ENCODE data around the gene LARGE1. TPM values are rescaled to one million over a fixed set of nuclear protein-coding genes. Genes with fewer than 3 reads are reported as not detected.

The LARGE1 gene
- total and polyA plus RNA-seq, 2 of the 13 experiments (the other 11 are each of a cell fraction or from before 2014, with no cell fraction given) = 8.4 to 11.0 TPM

DNA sequence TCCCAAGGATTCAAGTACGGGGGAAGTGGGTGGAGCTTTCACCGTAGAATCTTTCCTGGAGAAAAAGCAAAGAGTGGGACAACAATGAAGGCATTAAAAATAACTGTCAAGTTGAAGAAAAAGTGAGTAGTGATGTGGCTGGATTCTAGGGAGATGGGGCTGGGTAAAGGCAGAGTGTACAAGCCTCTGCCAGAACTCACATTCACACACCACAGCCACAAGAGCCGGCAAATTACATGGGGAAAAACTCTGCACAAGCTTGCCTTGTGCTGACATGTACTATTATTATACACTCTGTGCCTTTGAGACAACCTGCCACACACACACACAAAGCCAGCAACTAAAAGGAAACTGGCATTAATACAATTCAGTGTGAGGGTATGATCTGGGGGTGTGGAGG is 182.6 kb downstream of the LARGE1 start (continued):
- TF ChIP-seq SP140L (CRISPR knock-in tag; IDR thresholded peaks at IDR 0.05; ENCODE audit: borderline replicate concordance) (no peak), GPBP1L1 (CRISPR knock-in tag; IDR thresholded peaks at IDR 0.05) (no peak), IRF2 (CRISPR knock-in tag; IDR thresholded peaks at IDR 0.05) (no peak), ARNT (IDR thresholded peaks at IDR 0.05) (no peak), KDM2A (CRISPR knock-in tag; IDR thresholded peaks at IDR 0.05; ENCODE audit: borderline replicate concordance, low read depth) (no peak)
- TF ChIP-seq, protein P1, sequence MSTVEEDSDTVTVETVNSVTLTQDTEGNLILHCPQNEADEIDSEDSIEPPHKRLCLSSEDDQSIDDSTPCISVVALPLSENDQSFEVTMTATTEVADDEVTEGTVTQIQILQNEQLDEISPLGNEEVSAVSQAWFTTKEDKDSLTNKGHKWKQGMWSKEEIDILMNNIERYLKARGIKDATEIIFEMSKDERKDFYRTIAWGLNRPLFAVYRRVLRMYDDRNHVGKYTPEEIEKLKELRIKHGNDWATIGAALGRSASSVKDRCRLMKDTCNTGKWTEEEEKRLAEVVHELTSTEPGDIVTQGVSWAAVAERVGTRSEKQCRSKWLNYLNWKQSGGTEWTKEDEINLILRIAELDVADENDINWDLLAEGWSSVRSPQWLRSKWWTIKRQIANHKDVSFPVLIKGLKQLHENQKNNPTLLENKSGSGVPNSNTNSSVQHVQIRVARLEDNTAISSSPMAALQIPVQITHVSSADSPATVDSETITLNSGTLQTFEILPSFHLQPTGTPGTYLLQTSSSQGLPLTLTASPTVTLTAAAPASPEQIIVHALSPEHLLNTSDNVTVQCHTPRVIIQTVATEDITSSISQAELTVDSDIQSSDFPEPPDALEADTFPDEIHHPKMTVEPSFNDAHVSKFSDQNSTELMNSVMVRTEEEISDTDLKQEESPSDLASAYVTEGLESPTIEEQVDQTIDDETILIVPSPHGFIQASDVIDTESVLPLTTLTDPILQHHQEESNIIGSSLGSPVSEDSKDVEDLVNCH (CRISPR knock-in tag; IDR thresholded peaks at IDR 0.05) = no peak

DNA sequence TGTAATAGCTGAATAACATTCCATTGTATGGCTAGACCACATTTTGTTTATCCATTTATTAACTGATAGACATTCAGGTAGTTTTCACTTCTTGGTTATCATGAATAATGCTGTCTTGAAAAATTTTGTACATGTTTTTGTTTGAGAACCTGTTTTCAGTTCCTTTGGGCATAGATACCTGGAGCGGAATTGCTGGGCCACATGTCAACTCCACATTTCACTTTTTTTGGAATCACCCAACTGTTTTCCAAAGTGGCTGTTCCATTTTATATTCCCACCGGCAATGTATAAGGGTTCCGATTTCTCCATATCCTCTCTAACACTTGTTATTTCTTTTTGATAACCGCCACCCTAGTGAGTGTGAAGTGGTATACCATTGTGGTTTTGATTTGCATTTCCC is 184.3 kb downstream of the LARGE1 start:
- Histone ChIP-seq H3K9ac (ENCODE audit: insufficient read depth, low read depth, low read length) (no peak overlapping the region), H3K27ac (ENCODE audit: extremely low read length, insufficient read depth, low read length) (no peak overlapping the region), H3K4me2 (ENCODE audit: low read depth, low read length) (no peak overlapping the region), H3K79me2 (ENCODE audit: insufficient read depth, low read length) (no peaks in the 10 kb centered on the region), H4K20me1 (ENCODE audit: insufficient read depth, low read length) (no peaks in the 10 kb centered on the region), H3K27me3 (ENCODE audit: control insufficient read depth in 1 of 2, insufficient read depth in 2 of 2, low read length in 2 of 2) (no peaks in the 10 kb centered on the region), H3K4me3 (replicated peaks in 1 of 3; ENCODE audit: insufficient read depth in 1 of 3, low read depth in 2 of 3, low read length in 3 of 3) (no peak overlapping the region), H2AFZ (ENCODE audit: low read length) (no peak overlapping the region), H3K36me3 (replicated peaks in 1 of 2; ENCODE audit: control insufficient read depth in 1 of 2, insufficient read depth in 2 of 2, low read length in 2 of 2) (no peaks in the 10 kb centered on the region), H3K9me3 (ENCODE audit: low read length) (no peaks in the 10 kb centered on the region), H3K4me1 (ENCODE audit: insufficient read depth, low read length) (no peaks in the 10 kb centered on the region)
- DNase-seq (ENCODE audit: low spot score) (no peak), ATAC-seq (no peak), FAIRE-seq (no peak)
- ChIA-PET POLR2A (no interaction called here), CTCF (ENCODE audit: low intra/inter-chr PET ratio, low total read pairs) (no interaction called here)
- in situ Hi-C loops (cut with HindIII; ENCODE audit: extremely low pct_ligation_motif_present, low pct_unique_long_range_greater_than_20kb) (no loop called here), intact Hi-C loops (cut with micrococcal nuclease; ENCODE audit: unreplicated experiment) (no loop called here)
- no TSS peak for BruUV-seq (replicated peaks)
- 98% methylated on average over 4 of the region's 4 CpGs for WGBS (ENCODE audit: low lambda C conversion rate)
- TF ChIP-seq ZNF224 (CRISPR knock-in tag; IDR thresholded peaks at IDR 0.05) = no peak
- no peak for TF ChIP-seq NPAS2 (CRISPR knock-in tag; IDR thresholded peaks at IDR 0.05; ENCODE audit: borderline replicate concordance)
- TF ChIP-seq ZNF510 (CRISPR knock-in tag; IDR thresholded peaks at IDR 0.05; ENCODE audit: low read depth) = no peak
- TF ChIP-seq ZHX2 (IDR thresholded peaks at IDR 0.05; ENCODE audit: low read depth) = no peak
- TF ChIP-seq ZHX2 (CRISPR knock-in tag; IDR thresholded peaks at IDR 0.05; ENCODE audit: borderline replicate concordance) = no peak
- no peak for TF ChIP-seq ZNF615 (CRISPR knock-in tag; IDR thresholded peaks at IDR 0.05; ENCODE audit: borderline replicate concordance)
- TF ChIP-seq, protein P2, sequence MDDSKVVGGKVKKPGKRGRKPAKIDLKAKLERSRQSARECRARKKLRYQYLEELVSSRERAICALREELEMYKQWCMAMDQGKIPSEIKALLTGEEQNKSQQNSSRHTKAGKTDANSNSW (CRISPR knock-in tag; IDR thresholded peaks at IDR 0.05; ENCODE audit: borderline replicate concordance) = no peak
